ENCODE measurements around the gene FAM234A.
"Not testable (repeated sequence)": the region's sequence is repeated elsewhere in the genome, so short reads cannot be mapped to it uniquely, and the experiment has no call there.

The FAM234A gene

GRCh38 chr16:234468-235305, at the start of gene FAM234A:
Gene FAM234A (plus strand): TSS chr16:234821. CDS start chr16:254414, 19,593 bp downstream.
- peak; percentile 88 to 90 for DNase-seq (ENCODE audit: low read depth in 2 of 2)

DNA sequence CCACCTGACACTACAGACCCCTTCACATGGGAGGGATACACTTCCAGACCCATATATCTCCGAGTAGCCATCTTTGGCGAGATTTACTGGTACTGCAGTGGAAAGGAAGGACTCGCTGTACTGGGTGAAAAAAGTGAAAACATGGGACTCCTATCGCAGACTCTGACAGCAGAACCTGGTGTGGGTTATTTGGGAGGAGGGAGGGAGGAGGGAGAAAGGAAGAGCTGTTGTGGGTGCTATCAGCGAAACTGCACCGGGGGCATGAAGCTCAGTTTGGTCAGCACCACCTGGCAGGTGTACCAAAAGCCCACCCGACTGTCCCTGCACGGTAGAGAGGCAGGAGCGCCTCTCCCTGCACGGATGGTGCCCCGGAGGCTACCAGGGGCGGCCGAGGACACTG, 49.4 kb upstream of the FAM234A start:
- DNase-seq (ENCODE audit: low read depth in 2 of 2) = no peak

DNA sequence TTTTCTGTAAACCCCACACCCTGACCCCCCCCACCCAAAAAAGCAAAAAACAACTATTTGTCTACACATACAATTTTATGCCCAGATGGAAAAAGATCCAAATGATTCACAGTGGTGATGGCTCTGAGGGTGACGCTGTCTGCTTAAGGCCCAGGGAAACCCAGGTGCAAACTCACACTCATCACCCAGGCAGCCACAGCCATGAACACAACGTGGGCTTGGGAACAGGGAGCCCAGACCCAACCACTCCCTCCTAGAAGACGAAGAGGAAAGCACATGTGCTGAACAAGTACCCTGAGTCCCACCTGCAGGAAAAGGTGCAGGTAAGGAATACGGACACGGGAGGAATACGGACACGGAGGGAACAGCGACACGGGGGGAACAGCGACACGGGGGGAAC, 48.9 kb upstream of the FAM234A start:
- DNase-seq (ENCODE audit: low read depth in 2 of 2) = no peak

GRCh38 chr16:187330-187729, 47.3 kb upstream of the FAM234A start:
- DNase-seq (ENCODE audit: low read depth in 2 of 2) = no peak

DNA sequence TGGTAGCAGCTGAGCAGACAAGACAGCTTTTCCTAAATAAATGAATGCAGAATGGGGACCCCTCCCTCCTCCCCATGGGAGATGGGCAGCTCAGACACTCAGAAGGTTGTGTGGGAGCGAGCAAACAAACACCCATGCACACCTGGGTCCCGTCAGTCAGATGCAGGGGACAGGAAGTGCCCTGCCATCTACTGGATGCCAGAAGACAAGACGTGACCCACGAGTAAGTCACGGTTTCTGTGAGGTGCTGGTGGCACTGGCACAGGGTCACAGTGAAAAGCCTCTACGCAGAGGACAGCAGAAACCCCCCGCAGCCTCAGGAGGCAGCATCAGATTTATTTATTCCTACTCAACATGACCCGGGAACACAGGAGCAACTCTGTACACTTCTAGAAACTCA, 45.9 kb upstream of the FAM234A start:
- no peak for DNase-seq (ENCODE audit: low read depth in 2 of 2)

DNA sequence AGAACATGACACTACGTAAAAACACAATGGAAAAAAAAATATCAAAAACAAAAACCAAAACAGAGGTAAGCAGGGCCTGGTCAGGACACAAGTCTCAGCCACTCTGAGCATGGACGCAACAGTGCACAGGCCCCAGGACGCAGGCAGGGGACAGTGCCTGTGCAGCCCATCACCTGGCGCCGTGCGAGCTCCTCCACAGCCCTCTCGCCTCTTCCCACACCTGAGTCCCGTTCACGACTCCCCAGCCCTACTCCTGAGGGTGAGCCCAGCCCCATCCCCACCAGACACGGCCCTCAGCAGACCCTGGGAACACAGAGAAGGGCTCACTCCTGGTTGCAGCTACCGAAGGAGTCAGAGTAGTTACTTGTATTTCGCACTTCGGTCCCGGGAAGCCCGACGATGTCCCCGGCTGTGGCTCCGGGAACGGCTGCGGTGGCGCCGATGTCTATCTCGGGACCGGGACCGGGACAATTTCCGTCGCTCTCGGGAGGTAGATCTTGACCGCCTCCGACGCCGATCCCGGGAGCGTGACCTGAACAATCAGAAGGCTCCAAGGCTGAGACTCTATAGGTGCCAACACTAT, 44.9 kb upstream of the FAM234A start:
- no peak for DNase-seq (ENCODE audit: low read depth in 2 of 2)

GRCh38 chr16:191831-192230, 42.8 kb upstream of the FAM234A start:
- DNase-seq (ENCODE audit: low read depth in 2 of 2) = no peak

- no peak for DNase-seq (ENCODE audit: low read depth in 2 of 2)
These were observed 41.9 kb upstream of the FAM234A start for GRCh38 chr16:192686-193085.

DNA sequence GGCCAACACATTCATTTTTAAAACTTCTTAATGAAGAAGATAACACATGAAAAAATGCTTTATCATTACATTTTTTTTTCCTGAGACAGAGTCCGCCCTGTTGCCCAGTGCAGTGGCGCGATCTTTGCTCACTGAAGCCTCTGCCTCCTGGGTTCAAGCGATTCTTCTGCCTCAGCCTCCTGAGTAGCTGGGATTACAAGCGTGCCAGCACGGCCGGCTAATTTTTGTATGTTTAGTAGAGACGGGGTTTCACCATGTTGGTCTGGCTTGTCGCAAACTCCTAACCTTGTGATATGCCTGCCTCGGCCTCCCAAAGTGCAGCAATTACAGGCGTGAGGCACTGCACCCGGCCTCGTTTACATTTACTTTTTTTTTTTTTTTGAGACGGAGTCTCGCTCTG, 41.2 kb upstream of the FAM234A start:
- no peak for DNase-seq (ENCODE audit: low read depth in 2 of 2)

DNA sequence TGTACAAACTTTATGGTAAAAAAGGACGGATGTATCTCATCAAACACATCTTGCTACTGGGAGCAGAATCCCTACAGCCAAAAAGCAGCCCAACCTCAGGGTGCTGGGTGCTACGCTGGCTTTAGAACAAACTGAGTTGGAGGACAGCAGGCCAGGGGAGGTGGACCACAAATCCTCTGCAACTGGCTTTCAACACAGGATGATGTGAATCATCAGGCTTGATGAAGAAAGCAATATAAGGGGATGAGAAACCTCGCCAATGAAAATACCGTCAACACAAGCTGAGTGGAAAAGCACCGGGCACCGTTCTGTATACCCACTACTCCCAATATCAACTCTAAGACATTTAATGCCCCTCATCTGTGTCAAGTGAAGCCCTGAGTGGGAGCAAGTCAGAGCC, 40.1 kb upstream of the FAM234A start:
- no peak for DNase-seq (ENCODE audit: low read depth in 2 of 2)

DNA sequence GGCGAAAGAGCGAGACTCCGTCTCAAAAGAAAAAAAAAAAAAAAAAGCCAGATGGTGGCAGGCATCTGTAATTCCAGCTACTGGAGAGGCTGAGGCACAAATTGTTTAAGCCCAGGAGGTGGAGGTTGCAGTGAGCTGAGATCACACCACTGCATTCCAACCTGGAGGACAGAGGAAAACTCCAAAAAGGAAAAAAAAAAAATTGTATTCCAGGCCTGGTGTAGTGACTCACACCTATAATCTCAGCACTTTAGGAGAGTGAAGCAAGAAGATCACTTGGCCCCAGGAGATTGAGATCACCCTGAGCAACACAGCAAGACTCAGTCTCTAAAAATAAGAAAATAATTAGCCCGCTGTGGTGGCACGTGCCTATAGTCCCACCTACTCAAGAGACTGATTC, 34.2 kb upstream of the FAM234A start:
- DNase-seq (ENCODE audit: low read depth in 2 of 2) = no peak

DNA sequence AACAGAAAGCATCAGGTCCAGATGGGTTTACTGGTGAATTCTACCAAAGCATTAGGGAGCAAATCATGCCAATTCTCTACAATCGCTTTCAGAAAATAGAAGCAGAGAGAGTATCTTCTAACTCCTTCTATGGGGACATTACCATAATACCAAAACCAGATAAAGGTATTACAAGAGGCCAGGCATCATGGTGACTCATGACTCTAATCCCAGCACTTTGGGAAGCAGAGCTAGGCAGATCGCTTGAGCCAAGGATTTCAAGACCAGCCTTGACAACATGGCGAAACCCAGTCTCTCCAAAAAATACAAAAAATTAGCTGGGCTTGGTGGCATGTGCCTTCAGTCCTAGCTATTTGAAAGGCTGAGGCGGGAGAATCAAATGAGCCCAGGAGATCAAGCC, 31.4 kb upstream of the FAM234A start:
- no peak for DNase-seq (ENCODE audit: low read depth in 2 of 2)

GRCh38 chr16:204046-204445, 30.6 kb upstream of the FAM234A start:
- DNase-seq (ENCODE audit: low read depth in 2 of 2) = not testable (repeated sequence)

- DNase-seq (ENCODE audit: low read depth in 2 of 2) = not testable (repeated sequence)
These were observed 25.3 kb upstream of the FAM234A start for GRCh38 chr16:209359-209758.

DNA sequence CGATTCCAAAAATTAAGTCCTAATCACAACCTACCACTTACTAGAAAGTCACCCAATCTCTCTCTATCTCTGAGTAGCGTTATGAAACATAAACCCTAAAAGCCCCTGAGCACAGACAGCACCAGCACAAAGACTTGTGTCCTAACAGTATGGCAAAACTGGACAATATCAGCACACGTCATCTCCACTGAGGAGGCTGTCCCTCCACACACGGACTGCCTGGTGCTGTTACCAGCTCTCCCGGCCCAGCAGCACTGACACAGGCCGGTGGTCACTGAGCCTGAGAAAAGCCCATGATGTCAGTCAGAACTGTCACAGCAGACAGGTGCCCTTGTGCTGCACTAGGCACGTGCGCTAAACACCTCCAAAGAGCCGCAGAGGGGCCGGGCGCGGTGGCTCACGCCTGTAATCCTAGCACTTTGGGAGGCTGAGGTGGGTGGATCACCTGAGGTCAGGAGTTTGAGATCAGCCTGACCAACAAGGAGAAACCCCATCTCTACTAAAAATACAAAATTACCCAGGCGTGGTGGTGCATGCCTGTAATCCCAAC, 22.9 kb upstream of the FAM234A start:
- DNase-seq (ENCODE audit: low read depth in 2 of 2) = not testable (repeated sequence)

DNA sequence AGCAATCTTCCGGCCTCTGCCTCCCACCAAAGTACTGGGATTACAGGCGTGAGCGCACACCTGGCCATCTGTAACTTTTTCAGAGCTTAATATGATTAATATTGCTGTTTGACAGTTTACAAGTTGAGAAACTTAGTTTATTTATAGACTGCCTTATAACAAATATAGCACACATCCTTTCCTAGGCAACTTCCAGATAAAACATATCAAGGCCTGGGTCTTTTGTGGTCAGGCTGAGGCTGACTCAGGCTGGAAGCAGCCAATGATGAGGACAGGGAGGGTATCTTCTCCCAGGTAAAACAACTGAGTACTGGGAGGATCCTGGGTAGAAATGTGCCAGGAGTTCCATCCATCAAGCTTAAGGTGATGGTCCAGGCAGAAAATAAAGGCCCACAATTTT, 21.6 kb upstream of the FAM234A start:
- no peak for DNase-seq (ENCODE audit: low read depth in 2 of 2)

DNA sequence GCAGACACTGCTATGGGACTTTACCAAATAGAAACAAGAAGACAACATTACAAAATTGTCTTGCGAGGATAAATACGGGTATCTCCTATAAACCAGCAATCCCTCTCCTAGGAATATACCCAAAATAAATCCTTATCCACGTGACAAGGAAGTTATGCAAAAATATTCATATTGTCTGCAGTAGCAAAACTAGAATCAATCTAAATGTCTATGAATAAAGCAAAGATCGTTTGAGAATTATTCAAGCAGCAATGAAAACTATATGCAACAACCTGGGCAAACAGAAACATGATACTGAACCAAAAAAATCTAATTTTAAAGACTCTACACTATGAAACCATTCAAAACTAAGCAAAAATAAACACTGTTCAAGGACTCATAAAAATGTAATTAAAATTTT, 14.6 kb upstream of the FAM234A start:
- no peak for DNase-seq (ENCODE audit: low read depth in 2 of 2)

DNA sequence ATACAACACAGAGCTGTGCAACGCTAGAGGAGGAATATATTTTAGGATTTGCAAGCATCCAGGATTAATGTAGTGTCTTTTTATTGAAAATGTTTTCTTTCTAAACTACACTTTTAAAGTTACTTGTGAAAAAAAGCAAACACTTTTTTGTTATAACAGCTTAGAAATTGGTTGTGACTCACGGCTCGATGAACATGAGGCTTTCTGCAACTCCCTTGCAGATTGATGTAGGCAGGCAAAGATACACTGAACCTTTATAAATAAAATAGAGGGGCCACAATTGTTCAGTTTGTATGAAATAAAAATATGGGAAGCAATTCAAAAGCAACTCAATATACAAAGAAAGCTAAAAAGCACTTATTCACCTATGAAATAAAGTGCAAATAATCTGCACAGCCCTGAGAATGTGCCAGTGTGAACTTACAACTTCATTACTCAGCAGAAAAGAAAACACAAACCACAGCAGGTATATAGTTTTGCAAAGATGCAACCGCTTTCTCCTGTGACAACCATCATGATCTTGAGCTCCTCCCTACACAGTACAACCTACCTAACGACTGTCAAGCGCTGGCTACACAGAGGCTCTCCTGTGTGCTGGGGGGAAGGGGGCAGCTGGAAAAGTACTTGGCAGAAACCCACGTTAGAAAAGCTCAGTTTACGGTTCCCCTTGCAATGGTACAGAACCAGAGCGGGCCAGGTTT, 6.3 kb upstream of the FAM234A start:
- DNase-seq (ENCODE audit: low read depth in 2 of 2) = no peak

DNA sequence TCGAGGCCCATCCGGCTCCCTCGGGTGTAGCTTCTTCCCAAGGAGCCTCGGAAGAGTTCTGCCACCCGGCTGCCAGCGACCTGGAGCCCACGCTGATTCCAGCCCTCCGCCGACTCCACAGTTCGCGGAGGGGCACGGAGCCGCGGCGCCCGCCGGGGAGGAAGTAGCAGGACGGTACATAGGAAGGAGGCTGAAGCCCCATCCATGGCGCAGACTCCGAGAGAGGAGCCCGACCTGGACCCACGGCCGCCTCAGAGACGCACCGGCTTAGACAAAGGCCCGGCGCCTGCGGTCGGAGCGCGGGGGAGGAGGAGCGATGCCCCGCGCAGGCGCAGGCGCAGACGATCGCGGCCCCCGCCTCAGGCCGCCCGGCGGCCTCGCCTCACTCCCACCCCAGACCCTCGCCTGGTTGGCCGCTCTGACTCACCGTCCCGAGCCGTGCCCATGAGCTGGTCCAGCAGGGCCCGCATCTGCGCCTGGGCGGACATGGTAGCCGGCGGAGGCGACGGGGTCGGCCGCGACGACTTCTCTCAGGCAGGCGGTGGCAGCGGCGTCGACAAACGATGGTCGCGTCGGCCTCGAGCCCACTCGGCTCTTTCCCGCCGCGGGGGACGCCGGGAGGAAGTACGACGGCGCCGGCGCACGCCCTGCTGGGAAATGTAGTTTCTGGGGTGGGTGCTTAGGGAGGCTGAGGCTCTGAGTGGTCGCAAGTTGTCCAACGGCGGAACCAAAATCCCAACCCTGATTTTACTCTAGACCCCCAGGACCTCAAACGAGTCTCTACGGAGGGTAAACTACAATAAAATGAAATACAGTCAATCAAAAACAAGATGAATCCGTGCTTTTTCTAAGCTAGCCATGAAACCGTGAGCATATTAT, 5.5 kb upstream of the FAM234A start, which contains the start of gene LUC7L:
TSS of gene LUC7L (minus strand) at position 598 of the 879 bp plus-strand sequence. CDS start at position 488, 110 bp downstream.
- peak; percentile 74 to 76 for DNase-seq (ENCODE audit: low read depth in 2 of 2)

DNA sequence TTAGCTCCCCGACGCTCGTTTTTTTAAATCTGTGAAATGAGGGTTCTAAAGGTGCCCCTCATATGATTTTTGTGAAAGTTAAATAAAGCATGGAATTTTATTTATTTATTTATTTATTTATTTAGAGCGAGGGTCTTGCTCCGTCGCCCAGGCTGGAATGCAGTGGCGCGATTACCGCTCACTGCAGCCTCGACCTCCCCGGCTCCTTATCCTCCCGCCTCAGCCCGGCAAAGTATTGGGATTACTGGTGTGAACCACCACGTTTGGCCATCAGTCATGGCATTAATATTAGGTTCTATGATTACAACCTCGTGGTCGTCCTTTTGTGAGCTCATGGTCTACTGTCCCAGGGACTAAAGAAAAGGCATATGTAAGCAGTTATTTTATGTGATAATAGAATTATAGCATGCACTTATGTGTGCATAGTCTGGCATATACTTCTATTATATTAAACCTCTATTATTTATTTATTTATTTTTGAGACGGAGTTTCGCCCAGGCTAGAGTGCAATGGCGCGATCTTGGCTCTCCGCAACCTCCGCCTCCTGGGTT, 4.8 kb upstream of the FAM234A start:
- DNase-seq (ENCODE audit: low read depth in 2 of 2) = no peak

DNA sequence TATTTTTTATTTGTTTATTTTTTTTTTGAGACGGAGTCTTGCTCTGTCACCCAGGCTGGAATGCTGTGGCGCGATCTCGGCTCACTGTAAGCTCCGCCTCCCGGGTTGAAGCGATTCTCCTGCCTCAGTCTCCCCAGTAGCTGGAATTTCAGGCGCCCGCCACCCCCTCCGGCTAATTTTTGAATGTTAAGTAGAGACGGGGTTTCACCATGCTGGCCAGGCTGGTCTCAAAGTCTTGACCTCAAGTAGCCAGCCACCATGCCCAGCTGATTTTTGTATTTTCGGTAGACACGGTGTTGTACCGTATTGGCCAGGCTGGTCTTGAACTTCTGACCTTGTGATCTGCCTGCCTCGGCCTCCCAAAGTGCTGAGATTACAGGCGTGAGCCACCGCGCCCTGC, 4.3 kb upstream of the FAM234A start:
- not testable (repeated sequence) for DNase-seq (ENCODE audit: low read depth in 2 of 2)
